Liver (tissue), 9 donors: ENCODE data around the gene SLC39A6. TPM values are rescaled to one million over a fixed set of nuclear protein-coding genes. Genes with fewer than 3 reads are reported as not detected.

Experiments used
- DNase-seq: peaks from one replicate; pipeline ENCODE4 v3.0.0-alpha.2; 2017; ENCODE audit warnings: low spot score
- H3K27ac ChIP-seq, 2 donors: one replicate each; pipeline ENCODE4 v1.7.0; 2013; ENCODE audit warnings: inconsistent platforms in 2 of 2, low read length in 2 of 2, control low read depth in 1 of 2, low read depth in 1 of 2, mild to moderate bottlenecking in 1 of 2
- H3K27me3 ChIP-seq, 4 donors: one replicate each; pipeline versions ENCODE4 v1.6.1 to v1.7.0; 2013; ENCODE audit warnings: low read length in 3 of 4, inconsistent platforms in 1 of 4, mild to moderate bottlenecking in 1 of 4, moderate library complexity in 1 of 4; ENCODE audit not compliant: control insufficient read depth in 4 of 4, insufficient read depth in 4 of 4
- H3K36me3 ChIP-seq, 4 donors: one replicate each; pipeline versions ENCODE4 v1.6.1 to v1.7.0; 2013; ENCODE audit warnings: low read length in 3 of 4, mild to moderate bottlenecking in 3 of 4, low read depth in 1 of 4, moderate library complexity in 1 of 4; ENCODE audit not compliant: control insufficient read depth in 4 of 4, insufficient read depth in 3 of 4
- H3K4me1 ChIP-seq, 4 donors: one replicate each; pipeline versions ENCODE4 v1.6.1 to v1.7.0; 2013; ENCODE audit warnings: low read length in 3 of 4, mild to moderate bottlenecking in 3 of 4, moderate library complexity in 1 of 4; ENCODE audit not compliant: control insufficient read depth in 4 of 4, insufficient read depth in 4 of 4
- H3K4me3 ChIP-seq, 3 donors: one replicate each; pipeline versions ENCODE4 v1.6.1 to v1.7.0; 2013; ENCODE audit warnings: low read length in 3 of 3, control low read depth in 1 of 3, low read depth in 1 of 3, mild to moderate bottlenecking in 1 of 3
- H3K9ac ChIP-seq, 2 donors: one replicate each; pipeline ENCODE4 v1.7.0; 2013; ENCODE audit warnings: low read length in 2 of 2, mild to moderate bottlenecking in 2 of 2, moderate library complexity in 2 of 2, control low read depth in 1 of 2, low read depth in 1 of 2
- H3K9me3 ChIP-seq, 4 donors: one replicate each; pipeline versions ENCODE4 v1.6.1 to v1.7.0; 2013; ENCODE audit warnings: low read length in 3 of 4; ENCODE audit not compliant: control insufficient read depth in 4 of 4
- ATF3 ChIP-seq: IDR thresholded peaks from 2 replicates; pipeline ENCODE4 v1.6.1; 2016; ENCODE audit warnings: antibody characterized with exemption
- CTCF ChIP-seq: fragments of 150-350 bp; IDR thresholded peaks from 2 replicates; pipeline ENCODE4 v1.5.1; 2017; ENCODE audit warnings: improper control_type of control experiment, low read depth, low read length; ENCODE audit not compliant: missing input control
- EGR1 ChIP-seq, 2 donors: IDR thresholded peaks; 2 replicates each; pipeline ENCODE4 v1.6.1; 2016 to 2018; ENCODE audit warnings: antibody characterized with exemption in 2 of 2, low read depth in 2 of 2
- FOXA1 ChIP-seq: IDR thresholded peaks from 2 replicates; pipeline ENCODE4 v1.6.1; 2016; ENCODE audit warnings: antibody characterized with exemption
- FOXA2 ChIP-seq: IDR thresholded peaks from 2 replicates; pipeline ENCODE4 v1.6.1; 2016; ENCODE audit warnings: antibody characterized with exemption
- GABPA ChIP-seq, 2 donors: IDR thresholded peaks in 1 of 2; conservative IDR thresholded peaks in 1 of 2; 2 replicates each; pipeline ENCODE4 v1.6.1; 2016; ENCODE audit warnings: antibody characterized with exemption in 2 of 2, mild to moderate bottlenecking in 1 of 2, moderate library complexity in 1 of 2
- HNF4A ChIP-seq, 2 donors: conservative IDR thresholded peaks; 2 replicates each; pipeline ENCODE4 v1.6.1; 2016; ENCODE audit warnings: antibody characterized with exemption in 2 of 2, mild to moderate bottlenecking in 2 of 2
- HNF4G ChIP-seq: IDR thresholded peaks from 2 replicates; pipeline ENCODE4 v1.6.1; 2016; ENCODE audit warnings: antibody characterized with exemption
- JUND ChIP-seq, 2 donors: IDR thresholded peaks; 2 replicates each; pipeline ENCODE4 v1.6.1; 2016; ENCODE audit warnings: antibody characterized with exemption in 2 of 2
- MAX ChIP-seq: IDR thresholded peaks from 2 replicates; pipeline ENCODE4 v1.6.1; 2016; ENCODE audit warnings: antibody characterized with exemption
- NR2F2 ChIP-seq: IDR thresholded peaks from 2 replicates; pipeline ENCODE4 v1.6.1; 2016; ENCODE audit warnings: antibody characterized with exemption
- RAD21 ChIP-seq, 2 donors: IDR thresholded peaks; 2 replicates each; pipeline ENCODE4 v1.6.1; 2016; ENCODE audit warnings: antibody characterized with exemption in 2 of 2, mild to moderate bottlenecking in 2 of 2
- REST ChIP-seq: IDR thresholded peaks from 2 replicates; pipeline ENCODE4 v1.6.1; 2016; ENCODE audit warnings: antibody characterized with exemption, mild to moderate bottlenecking
- RXRA ChIP-seq, 2 donors: IDR thresholded peaks; 2 replicates each; pipeline ENCODE4 v1.6.1; 2017 to 2018; ENCODE audit warnings: antibody characterized with exemption in 2 of 2, mild to moderate bottlenecking in 1 of 2
- SP1 ChIP-seq: IDR thresholded peaks from 2 replicates; pipeline ENCODE4 v1.6.1; 2018; ENCODE audit warnings: antibody characterized with exemption, mild to moderate bottlenecking
- TAF1 ChIP-seq: conservative IDR thresholded peaks from 2 replicates; pipeline ENCODE4 v1.6.1; 2016; ENCODE audit warnings: antibody characterized with exemption, mild to moderate bottlenecking
- YY1 ChIP-seq: IDR thresholded peaks from 2 replicates; pipeline ENCODE4 v1.6.1; 2016; ENCODE audit warnings: antibody characterized with exemption, mild to moderate bottlenecking
- ZBTB33 ChIP-seq: IDR thresholded peaks from 2 replicates; pipeline ENCODE4 v1.6.1; 2016; ENCODE audit warnings: antibody characterized with exemption
- WGBS: extraction: QIAGEN DNeasy Blood & Tissue Kit; methylation state at CpG from one replicate; pipeline ENCODE4 v1.1.7; 2013; 5-methylcytosine and 5-hydroxymethylcytosine counted together
- polyA plus RNA-seq, 2 donors: library from polyadenylated mRNA; stranded (reverse) in 1 of 2; unstranded in 1 of 2; fragments of 200-250 nt in 1 of 2; fragments of >200 nt in 1 of 2; fragmentation: Nextera tagmentation in 1 of 2; extraction: Ambion mirVana in 1 of 2; gene quantifications; one replicate each; pipeline versions ENCODE4 v1.2.1 to v1.2.3, GENCODE V29; 2013 to 2015
- total RNA-seq, 2 donors: library from RNA; depleted of rRNA; stranded (reverse); fragments of >200 nt; gene quantifications; one replicate each; pipeline ENCODE4 v1.2.3, GENCODE V29; 2014
- donor health status: healthy.
- donor health status: healthy.
- donor health status: healthy.
- donor health status: healthy.
- donor health status: healthy.

The SLC39A6 gene
- total and polyA plus RNA-seq, 4 donors, result 4.6 to 16.6 (median 8.3) TPM

GRCh38 chr18:36158266-36158867 is 29.2 kb upstream of the SLC39A6 start:
- no peak for DNase-seq
- Histone ChIP-seq H3K9ac (no peak overlapping the region), H3K27me3 (no peaks in the 10 kb centered on the region), H3K4me1 (peaks cover 4 to 46% (median 24%) of the 10 kb centered on the region in 4 donors), H3K36me3 (peaks cover 0 to 28% (median 7%) of the 10 kb centered on the region in 4 donors), H3K9me3 (no peaks in the 10 kb centered on the region), H3K4me3 (no peak overlapping the region), H3K27ac (peak overlapping the region; percentile 17 to 73)
- TF ChIP-seq EGR1 (IDR thresholded peaks at IDR 0.05; ENCODE audit: low read depth in 2 of 2), result no peak
- TF ChIP-seq REST, result no peak
- TF ChIP-seq SP1, result no peak
- no peak for TF ChIP-seq YY1
- no peak for TF ChIP-seq HNF4G
- TF ChIP-seq ATF3, result no peak
- no peak for TF ChIP-seq NR2F2
- TF ChIP-seq RAD21 (IDR thresholded peaks at IDR 0.05), result no peak
- no peak for TF ChIP-seq HNF4A (conservative IDR thresholded peaks at IDR 0.05)
- no peak for TF ChIP-seq GABPA (IDR thresholded peaks at IDR 0.05 in 1 of 2, conservative IDR thresholded peaks at IDR 0.05 in 1 of 2)
- TF ChIP-seq JUND (IDR thresholded peaks at IDR 0.05), result no peak
- TF ChIP-seq FOXA1, result no peak
- TF ChIP-seq FOXA2, result no peak
- WGBS, result 71% methylated on average over 5 of the region's 5 CpGs

- peak overlapping the region; percentile 73 to 85 for H3K27ac ChIP-seq
- no peaks in the 10 kb centered on the region for H3K9me3 ChIP-seq
- H3K9ac ChIP-seq, result peak overlapping the region in 1 of 2 donors; percentile 80
- DNase-seq, result no peak
- H3K36me3 ChIP-seq, result peaks cover 0 to 30% (median 7%) of the 10 kb centered on the region in 4 donors
- no peak for TF ChIP-seq NR2F2
- TF ChIP-seq GABPA (IDR thresholded peaks at IDR 0.05 in 1 of 2, conservative IDR thresholded peaks at IDR 0.05 in 1 of 2), result no peak
- no peak for TF ChIP-seq HNF4G
- no peak for TF ChIP-seq FOXA1
- no peak for TF ChIP-seq MAX
- TF ChIP-seq TAF1, result no peak
- TF ChIP-seq FOXA2, result no peak
- no peak for TF ChIP-seq ZBTB33
- TF ChIP-seq ATF3, result no peak
- TF ChIP-seq HNF4A (conservative IDR thresholded peaks at IDR 0.05), result no peak
- no peak for TF ChIP-seq SP1
- no peak for TF ChIP-seq JUND (IDR thresholded peaks at IDR 0.05)
- TF ChIP-seq RXRA (IDR thresholded peaks at IDR 0.05), result no peak
- no peak for TF ChIP-seq RAD21 (IDR thresholded peaks at IDR 0.05)
- no peak for TF ChIP-seq YY1
- TF ChIP-seq CTCF, result no peak
- no peak for TF ChIP-seq REST
- no peak for TF ChIP-seq EGR1 (IDR thresholded peaks at IDR 0.05; ENCODE audit: low read depth in 2 of 2)
- H3K27me3 ChIP-seq, result no peaks in the 10 kb centered on the region
- peak overlapping the region in 2 of 3 donors; percentile 2 to 5 for H3K4me3 ChIP-seq
- H3K4me1 ChIP-seq, result peaks cover 8 to 51% (median 30%) of the 10 kb centered on the region in 4 donors
Observed at GRCh38 chr18:36157441-36157840, 28.3 kb upstream of the SLC39A6 start.
